T1000 (cell line): ENCODE measurements around the gene STK35.
A peak's percentile ranks its signal among the peaks of the same experiment; 100 is the strongest.

ENCODE experiments used
- DNase-seq: peaks from one replicate; lab custom pipeline; 2025; ENCODE audit warnings: mixed read lengths; lab: John Stamatoyannopoulos, UW

Gene STK35

DNA sequence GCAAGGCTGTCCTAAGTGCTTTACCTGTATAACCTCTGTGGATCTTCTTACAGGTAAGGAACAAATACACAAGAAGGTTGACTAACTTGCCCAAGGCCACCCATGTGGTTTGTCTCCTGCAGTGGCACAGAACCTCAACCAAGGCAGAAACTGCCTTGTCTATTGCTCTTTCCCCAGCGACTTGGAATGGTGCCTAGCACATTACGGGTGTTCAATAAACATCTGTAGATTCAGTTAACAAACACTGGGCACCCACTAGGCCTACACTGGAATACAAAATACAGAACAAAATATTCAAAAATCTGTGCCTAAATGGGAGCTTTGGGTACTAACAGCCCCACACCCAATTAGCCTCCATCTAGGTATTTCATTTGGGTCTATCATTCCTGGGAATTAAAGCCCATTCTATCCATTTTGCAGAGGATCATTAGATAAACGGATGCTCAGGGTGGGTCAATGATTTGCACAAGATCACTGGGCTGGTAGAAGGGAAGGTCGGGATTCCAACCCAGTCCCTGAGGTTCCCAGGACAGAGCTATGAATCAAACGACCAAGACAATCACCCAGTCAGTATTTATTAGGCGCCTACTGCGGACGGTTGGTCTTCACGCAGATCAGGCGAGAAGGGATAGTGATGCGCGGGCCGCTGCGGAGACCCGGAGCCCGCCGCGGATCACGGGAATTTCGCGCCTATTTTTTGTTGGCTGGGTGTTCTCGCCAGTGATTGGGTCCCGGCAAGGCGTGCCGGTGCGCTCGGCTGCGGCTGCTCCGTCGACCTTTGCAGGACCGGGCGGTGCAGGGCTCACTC is at the start of gene STK35:
Gene STK35 (plus strand): TSS at position 771 of the 808 bp plus-strand sequence. CDS start 55 bp downstream, outside the sequence.
- peak; percentile 59 for DNase-seq

DNA sequence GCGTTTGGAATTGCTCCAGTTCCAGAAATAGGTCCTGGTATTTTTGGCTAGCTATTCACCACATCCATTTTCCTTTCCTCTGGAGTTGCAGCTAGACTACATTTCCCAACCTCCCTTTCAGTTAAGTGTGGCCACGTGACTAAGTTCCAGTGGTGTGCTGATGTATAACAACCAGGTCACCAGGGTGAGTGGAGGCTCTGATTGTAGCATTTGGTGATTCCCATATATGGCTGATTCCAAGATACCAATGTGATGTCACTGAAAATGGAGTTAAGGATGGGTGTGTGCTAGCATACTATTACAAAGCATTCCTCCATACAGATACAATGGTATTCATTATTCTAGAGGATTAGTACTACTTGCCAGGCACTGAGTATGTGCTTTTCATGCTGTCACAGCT is 49.7 kb upstream of the STK35 start:
- no peak for DNase-seq

DNA sequence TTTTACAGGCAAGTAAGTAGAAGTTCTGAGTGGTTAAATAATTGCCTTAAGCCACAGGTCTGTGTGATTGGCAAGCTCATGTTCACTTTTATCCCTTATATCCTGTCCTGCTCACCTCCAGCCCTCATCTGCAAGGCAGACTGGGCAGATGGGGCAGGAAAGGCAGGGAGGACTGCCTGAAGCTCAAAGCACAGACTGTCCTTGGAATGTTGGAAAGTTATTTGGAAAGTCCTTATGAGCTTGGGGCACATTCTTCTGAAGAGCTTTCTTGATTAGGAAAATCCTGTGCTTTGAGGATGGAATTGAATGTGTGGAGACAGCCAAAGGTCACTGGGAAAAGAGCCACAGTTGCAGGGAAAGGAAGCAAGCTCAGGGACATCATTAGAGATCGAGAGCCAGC is 48.9 kb upstream of the STK35 start:
- no peak for DNase-seq

DNA sequence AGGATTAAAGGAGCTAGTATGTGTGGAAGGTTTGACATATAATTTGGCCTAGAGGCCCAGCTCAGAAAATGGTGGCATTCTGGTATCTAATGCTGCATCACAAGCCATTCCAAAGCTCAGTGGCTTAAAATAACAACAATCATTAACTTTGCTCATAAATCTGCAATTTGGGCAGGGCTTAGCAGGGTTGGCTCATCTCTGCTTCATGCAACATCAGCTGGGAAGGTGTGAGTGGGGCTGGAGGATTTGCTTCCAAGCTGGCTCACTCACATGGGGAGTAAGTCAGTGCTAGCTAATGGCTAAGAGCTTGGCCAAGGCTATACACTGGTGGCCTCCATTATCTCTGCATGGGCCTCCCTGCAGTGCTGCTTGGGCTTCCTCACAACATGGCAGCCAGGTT is 48.0 kb upstream of the STK35 start:
- no peak for DNase-seq

DNA sequence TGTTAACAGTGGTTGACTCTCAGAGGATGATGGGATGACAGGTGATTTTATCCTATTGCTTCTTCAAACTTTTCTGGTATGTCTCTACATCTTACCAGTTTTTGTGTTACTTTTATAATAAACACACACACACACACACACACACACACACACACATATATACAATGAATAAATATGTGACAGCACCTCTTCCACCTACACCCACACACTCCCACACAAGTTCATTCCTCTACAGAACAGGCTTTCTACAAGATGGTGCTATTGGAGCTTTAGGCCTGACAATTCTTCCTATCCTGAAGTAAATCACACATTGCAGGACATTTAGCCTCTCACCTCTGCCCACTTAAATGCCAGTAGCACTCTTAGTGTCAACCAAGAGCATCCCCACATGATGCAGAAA is 46.7 kb upstream of the STK35 start:
- no peak for DNase-seq

DNA sequence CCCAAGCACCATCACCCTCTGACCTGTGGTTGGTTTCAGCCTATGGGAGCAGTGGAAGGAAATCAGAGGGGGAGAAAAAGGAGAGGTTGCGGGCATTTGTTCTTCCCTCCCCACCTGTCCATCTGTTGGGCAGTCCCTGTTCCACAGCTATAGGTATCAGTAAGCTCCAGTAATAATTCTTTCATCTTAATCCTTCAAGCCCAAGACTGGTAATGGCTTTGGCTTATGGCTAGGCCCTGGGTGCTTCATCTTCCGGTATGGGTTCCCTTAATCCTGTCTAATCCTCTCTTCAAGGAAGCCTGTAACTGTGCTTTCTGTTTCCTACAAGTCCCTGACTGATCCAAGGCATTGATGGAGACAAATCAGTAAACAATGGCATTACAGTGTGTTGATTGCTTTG is 42.2 kb upstream of the STK35 start:
- DNase-seq = no peak

DNA sequence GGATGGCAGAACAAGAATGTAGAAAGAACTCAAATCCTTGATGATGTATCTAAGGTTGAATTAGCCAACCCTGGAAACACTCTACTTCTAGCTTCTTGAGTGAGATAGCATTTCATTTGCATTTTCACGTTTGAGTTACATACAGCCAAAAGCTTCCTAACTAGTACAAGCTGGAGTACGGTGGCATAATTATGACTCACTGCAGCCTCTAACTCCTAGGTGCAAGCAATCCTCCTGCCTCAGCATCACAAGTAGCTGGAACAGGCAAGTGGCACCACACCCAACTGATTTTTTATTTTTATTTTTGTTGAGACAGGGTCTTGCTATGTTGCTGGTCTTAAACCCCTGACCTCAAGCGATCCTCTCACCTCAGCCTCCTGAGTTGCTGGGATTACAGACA is 36.5 kb upstream of the STK35 start:
- no peak for DNase-seq

DNA sequence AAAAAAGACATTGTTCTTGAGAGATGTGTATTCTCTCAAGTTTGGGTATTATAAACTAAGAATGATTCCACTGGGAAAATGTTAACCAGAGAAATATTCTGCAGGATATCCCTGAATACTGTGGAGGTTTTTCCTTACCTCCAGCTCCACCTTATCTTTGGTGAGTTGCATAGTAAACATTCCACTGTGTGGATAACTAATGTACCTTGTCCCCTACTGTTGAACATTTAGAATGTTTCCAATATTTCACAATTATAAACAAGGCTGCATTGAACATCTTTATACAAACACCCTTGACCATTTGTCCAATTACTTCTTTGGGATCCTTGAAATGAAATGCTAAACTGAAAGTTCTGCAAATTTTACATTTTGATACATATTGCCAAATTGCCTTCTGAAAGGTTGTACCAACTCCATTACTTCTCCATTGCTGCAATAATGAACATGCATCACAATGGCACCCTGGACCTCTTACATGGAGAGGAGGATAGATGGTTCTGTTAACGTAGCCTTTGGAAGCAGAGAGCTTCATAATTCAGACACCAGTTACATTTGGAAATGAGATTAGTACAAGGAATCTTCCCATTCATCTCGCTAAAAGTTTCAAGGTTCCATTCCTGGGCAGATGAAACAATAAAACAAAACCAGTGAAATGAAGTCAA is 35.0 kb upstream of the STK35 start:
- DNase-seq = no peak

DNA sequence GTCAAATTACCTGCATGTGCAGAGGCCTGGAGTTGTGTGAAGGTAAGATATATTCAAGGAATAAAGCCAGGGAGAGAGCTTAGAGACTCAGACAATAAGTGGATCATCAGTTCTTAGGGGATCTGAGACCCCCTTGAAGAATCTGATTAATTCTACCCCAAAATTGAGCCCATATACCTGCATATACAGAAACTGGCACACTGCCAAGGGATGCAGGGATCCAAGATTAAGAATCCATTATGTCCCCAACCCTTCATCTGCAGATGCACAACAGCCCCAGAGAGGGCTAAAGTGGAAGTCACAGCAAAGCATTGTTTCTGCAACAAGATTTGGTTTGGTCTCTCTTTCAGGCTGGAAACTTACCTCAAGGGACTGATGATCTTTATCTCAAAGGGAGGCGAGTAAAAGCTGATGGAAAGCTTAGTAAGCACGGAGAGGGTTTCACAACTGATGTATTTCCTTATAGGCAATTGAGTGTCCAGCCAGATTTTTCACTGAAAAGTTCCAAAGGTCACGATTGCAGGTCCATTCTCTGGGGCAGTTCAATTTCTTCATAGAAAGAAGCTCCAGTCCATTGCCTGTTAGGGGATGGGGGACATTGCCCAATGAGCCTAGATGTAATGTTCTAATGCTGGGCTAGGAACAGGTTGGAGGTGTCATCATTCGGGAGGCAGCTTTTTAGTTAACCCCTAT is 20.9 kb upstream of the STK35 start:
- no peak for DNase-seq

DNA sequence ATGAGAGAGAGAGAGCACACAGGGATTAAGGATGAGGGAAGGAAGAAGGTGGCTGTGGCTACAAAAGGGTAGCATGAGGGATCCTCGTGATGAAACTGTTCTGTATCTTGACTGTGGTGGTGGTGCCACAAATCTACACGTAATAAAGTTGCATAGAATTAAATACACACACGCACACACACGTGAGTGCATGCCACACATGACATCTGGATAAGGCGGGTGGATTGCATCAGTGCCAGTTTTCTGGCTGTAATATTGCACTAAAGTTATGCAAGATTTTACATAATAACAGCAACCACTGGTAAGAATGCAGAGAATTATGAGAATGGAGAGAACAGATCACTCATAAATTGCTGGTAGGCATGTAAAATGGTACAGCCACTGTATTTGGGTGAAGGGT is 16.9 kb upstream of the STK35 start:
- DNase-seq = no peak

DNA sequence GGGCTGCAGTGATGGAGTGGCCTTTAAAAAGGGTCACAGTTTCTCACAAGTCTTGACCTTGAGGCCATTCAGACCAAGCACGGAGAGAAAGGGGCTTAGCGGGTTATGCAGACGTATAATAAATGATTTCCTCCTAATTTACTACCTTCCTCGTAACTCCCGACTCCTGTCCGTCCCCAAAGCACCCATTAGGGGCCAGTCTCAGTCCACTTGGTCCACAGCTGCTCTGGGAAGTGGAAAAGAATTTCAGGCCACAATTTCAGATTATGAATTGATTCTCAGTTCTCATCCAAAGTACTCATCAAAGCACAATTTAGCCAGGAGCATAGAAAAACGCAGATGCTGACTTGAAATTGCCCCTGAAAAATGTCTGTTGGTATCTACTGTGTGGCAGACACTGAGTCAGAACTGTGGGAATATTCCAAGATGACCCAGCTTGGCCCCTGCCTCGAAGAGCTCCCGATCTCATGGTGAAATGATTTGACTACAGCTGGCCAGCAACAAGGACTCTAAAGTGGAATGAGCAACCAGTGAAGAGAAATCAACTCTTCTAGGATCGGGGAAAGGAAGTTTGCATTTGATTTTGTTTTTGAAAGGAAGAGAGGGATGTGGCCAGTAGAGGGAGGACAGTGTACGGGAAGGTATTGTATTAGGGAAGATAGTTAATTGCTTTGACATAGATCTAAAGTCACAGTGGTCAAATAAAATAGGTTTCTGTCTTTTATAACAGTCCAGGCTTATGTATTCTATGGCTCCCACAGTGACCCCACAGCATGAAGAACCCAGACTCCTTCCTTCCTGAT is 15.2 kb upstream of the STK35 start:
- DNase-seq = no peak

DNA sequence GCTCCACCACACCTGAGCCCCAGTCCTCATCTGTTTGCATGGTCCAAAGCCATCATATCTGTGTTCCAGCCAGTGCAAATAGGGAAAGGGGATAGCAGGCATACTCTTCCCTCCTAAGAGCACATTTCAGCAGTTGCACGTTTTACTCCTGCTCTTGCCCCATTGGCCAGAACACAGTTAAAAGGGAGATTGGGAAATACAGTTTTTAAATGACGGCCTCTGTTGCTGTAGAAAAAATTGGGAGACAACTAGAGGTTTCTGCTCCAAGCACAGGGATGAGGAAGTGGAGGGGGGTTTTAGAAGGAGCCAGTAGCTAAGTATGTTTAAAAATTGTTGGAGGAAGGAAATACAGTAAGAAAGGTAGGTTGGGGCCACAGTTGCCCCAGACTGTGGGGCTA is 14.6 kb upstream of the STK35 start:
- DNase-seq = no peak

DNA sequence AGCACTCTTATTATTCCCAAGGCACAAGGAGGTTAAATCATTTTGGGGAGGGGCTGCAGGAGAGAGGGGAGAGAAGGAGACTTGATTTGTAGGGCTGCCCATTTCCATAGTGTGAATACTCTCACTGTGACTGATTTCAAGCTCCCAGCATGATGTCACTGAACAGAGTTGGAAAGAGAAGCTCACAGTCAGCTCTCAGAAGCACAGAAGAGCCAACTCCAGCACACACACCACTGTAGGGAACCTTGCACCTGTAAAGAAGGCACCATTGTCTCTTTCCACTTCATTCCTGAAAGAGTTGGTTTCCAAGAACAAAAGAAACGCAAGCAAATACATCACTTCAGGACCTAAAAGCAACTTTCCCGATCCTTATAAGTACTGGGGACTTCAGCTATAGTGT is 12.7 kb upstream of the STK35 start:
- DNase-seq = no peak

DNA sequence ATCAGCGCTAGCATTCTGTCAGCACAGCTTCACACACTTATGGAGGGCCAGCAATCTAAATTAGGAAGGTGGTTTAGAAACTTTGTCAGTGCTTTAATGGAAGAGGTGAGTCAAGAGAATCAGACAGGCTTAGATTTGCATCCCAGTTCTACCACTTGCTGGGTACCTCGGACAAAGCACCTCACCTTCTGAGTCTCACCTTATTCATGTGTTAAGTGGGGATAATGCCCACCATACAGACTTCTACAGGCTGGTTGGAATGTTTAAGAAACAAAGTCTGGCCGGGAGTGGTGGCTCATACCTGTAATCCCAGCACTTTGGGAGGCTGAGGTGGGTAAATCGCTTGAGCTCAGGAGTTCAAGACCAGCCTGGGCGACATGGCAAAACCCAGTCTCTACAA is 12.2 kb upstream of the STK35 start:
- DNase-seq = no peak

DNA sequence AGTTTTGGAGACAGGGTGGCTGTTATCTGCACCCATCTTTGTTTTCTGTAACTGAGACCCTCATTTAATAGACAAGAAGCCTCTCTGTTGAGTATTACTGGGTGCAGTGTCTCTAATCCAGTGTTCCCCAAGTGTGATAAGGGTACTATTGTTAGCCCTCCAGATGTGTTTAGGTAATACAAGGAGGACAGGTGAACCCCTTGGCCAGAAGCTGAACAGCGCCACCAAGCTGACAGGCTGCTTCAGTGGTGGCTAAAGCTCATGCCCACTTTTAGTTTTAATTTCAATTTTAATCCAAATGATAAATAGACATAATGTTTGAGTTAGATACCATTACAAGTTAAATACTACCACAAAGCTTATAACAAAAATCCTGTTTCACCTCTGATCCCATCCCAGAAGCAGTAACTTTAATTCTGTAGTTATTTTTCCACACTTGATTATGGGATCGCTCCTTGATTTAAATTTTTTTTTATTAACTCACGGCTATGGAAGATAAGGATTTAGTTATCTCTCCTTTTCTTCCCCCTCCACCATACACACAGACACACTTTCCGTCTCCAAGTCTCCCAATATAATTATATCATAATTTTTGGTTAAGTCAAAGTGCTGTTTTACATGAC is 8.4 kb upstream of the STK35 start:
- no peak for DNase-seq

DNA sequence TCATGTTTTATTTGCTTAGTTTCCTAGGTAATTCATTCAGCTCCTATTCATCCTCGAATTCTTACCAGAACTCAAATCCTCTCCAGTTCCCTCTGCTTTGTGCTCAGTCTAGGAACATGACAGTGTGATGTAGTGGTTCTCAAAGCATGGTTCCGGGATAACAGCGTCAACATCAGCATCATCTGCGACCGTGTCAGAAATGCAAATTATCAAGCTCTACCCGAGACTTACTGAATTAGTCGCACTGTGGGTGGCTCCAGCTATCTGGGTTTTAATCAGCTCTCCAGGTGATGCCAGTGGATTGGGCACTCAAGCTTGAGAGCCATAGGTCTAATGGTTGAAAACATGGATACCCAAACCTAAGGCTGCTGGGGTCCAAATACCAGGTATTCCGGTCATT is 7.7 kb upstream of the STK35 start:
- no peak for DNase-seq

DNA sequence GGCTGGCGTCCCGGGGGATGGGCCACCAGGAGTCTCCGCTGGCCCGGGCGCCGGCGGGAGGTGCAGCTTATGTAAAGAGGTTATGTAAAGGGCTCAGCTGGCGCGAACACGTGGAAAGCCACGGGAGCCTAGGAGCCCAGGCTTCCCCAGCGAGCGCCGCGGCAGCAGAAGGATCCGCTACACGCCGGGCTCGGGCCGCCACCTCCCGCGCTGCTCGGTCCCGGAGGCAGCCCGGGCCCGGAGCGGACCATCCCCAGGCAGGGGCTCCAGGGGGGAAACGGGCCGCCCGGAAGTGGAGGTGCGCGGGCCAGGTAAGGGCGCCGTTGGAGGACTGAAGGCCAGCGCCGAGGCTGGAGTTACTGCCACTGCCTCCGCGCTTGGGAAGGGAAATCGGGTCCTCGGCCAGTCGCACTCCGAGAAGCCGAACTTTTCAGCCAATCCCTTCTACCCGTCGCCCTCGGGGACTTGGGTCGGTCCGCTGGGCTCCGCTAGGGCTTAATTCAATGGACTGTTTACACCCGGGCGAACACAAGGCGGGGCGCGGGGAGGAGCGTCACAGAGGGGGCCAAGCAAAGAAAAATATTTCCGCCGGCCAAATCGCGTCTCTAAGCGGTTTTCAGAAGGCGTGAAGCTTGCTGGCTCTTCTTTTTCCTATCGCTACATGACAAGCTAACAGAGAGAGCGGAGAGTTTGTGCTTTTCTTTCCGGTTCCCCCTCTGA is 398 bp downstream of the STK35 start:
- DNase-seq = peak; percentile 86

DNA sequence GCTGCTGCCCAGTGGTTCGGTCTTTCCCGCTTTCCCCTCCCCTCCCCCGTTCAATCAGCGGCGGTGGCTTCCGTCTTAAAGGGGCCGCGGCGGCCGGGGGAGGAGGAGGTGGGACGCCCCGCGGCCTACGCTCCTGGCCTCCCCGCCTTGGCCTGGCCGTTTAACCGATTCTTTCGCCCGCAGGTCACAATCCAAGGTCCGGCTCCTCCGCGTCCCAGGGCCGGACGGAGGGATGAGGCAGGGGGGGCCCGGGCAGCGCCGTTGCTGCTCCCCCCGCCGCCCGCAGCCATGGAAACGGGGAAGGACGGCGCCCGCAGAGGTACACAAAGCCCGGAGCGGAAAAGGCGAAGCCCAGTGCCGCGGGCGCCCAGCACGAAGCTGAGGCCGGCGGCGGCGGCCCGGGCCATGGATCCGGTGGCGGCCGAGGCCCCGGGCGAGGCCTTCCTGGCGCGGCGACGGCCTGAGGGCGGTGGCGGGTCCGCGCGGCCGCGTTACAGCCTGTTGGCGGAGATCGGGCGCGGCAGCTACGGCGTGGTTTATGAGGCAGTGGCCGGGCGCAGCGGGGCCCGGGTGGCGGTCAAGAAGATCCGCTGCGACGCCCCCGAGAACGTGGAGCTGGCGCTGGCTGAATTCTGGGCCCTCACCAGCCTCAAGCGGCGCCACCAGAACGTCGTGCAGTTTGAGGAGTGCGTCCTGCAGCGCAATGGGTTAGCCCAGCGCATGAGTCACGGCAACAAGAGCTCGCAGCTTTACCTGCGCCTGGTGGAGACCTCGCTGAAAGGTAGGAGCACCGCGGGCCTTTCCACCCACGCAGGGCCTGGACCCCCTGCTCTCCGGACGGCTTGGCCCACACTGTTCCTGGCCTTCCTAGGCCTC is 1.2 kb downstream of the STK35 start:
- peak; percentile 86 for DNase-seq

DNA sequence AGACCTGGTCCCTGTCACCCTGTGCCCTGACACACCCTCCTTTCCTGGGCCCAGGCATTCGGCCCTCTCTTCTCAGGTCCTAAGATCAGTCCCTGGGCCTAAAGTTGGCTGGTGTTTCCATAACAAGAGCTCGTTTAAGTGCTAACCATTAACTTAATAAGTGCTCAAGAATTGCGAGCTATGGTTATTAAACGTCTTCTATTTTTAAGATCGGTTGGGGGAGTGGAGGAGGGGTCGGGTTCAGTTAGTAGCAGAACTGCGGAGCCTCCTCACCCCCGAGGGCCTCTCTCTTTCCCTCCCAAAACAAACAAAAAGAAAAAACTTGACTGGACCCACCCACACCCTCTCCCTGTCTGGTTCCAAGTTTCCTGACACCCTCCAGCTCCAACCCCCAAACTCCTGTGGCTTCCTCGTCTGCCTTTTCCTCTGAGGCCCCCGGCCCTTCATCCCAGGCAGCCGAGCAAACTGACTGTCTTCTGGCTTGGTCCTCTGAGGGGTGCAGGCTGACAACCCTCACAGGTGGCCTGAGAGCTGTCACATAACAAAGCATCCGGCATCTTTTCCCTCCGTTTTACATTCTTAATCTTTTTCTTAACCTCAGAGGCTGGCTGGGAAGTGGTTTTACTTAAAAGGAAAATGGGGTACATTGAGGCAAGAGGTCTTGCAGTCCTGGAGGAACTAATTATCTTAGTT is 2.0 kb downstream of the STK35 start:
- no peak for DNase-seq

DNA sequence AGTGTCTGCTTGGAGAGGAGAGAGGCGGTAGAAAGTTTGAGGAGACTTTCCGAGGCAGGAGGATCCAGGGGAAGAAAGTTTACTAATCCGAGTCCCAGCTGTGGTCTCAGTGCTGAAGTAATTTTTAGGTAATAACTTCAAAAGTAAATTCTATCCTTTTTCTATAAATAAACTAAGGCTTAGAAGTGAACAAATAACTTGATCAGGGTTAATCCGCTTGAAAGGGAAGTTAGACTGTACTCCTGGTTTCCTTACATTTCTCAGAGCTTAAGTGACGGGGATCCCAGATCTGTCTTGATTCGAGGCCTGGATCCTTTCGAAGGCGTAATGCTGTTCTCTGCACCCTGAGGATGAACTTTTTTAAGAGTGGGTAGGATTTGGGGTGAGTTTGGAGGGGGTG is 2.6 kb downstream of the STK35 start:
- no peak for DNase-seq
